Keratinocyte (primary cell): ENCODE results near the gene ATOX1.

Experiments
- CTCF ChIP-seq, 3 experiments: IDR thresholded peaks in 1 of 3; conservative IDR thresholded peaks in 1 of 3; optimal IDR thresholded peaks in 1 of 3; 2 replicates in 2 of 3; 3 replicates in 1 of 3; pipeline versions ENCODE3 to v1.5.1; 2011; ENCODE audit warnings: low read length in 3 of 3, mild to moderate bottlenecking in 3 of 3, moderate library complexity in 2 of 3, control low read depth in 1 of 3, inconsistent platforms in 1 of 3; ENCODE audit not compliant: insufficient read depth in 2 of 3; ENCODE audit errors: extremely low read depth in 1 of 3
- EZH2 ChIP-seq: IDR thresholded peaks from one replicate; pipeline ENCODE4 v1.6.1; 2012; ENCODE audit warnings: inconsistent platforms, mild to moderate bottlenecking, low read length, moderate library complexity

DNA sequence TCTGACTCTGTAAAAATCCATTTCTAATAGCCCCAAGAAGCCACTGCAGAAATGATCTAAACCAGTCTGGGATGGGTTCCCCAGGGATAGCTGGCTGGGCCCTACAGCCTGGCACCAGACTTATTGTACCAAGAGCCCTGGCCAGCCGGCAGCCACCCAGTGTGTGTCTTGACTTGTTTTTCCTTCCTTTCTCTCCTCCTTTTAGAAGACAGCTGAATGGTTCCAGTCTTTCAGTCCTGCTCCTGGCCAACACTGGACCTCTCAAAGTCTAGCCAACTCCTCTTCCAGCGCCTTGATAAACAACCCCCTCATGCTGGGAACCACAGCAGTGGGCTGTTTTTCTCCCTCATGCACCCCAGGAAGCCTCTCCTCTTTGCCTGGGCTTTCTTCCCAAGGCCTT, 34.1 kb downstream of the ATOX1 start:
- no peak for TF ChIP-seq CTCF (optimal IDR thresholded peaks at IDR 0.05 in 1 of 3, IDR thresholded peaks at IDR 0.05 in 1 of 3, conservative IDR thresholded peaks at IDR 0.05 in 1 of 3; ENCODE audit: extremely low read depth in 1 of 3, insufficient read depth in 2 of 3, low read length in 3 of 3)
- TF ChIP-seq EZH2 = no peak
